Measurements from ENCODE around the gene KCNK15.

The KCNK15 gene

DNA sequence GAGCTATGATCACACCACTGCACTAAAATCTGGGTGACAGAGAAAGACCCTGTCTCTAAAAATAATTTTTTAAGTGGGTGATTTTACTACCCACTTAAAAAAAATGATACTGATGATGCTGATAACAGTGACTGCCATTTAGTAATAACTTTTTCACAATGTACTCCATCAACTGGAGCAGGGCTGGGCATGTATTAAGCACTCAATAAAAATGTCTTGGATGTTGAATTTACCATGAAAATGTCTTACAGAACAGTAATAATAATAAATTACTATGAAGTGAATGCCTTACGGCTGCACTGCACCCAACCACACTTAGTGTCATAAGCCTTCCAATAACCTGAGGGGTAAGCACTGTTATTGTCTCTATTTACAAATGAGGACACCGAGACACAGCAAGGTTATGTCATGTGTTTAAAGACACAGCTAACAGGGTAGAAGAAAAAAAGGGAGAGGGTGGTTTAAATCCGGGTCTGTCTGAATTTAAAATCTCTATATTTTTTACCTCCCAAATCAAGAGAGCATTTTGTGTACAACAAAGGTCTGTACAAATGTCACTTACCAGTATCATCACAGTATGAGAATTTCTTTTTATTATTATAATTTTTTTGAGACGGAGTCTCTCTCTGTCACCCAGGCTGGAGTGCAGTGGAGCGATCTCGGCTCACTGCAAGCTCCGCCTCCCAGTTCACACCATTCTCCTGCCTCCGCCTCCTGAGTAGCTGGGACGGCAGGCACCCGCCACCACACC lies 43.2 kb downstream of the KCNK15 start:
- DNase-seq (ENCODE audit: low read depth in 2 of 2): no peak

GRCh38 chr20:44790638-44791393 lies 45.2 kb downstream of the KCNK15 start:
- no peak for DNase-seq (ENCODE audit: low read depth in 2 of 2)

DNA sequence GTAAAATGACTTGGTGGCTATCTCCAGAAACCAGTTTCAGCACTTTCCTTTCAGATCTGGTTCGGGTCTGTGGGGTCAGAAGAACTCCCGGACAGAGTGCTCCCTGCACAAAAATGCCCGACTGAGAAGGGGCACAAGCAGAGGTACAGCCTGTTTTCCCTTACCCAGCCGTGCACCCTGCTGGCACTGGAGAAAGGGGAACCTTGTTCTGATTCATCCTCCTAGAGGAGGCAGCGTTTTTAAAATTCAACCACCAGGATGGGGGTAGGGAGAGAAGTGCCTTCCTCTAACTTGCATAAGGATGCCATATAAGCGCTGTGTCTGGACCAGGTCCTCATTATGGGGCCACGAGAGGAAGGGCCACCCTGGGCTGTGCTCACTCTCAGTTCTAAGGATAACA lies 47.1 kb downstream of the KCNK15 start:
- no peak for DNase-seq (ENCODE audit: low read depth in 2 of 2)

DNA sequence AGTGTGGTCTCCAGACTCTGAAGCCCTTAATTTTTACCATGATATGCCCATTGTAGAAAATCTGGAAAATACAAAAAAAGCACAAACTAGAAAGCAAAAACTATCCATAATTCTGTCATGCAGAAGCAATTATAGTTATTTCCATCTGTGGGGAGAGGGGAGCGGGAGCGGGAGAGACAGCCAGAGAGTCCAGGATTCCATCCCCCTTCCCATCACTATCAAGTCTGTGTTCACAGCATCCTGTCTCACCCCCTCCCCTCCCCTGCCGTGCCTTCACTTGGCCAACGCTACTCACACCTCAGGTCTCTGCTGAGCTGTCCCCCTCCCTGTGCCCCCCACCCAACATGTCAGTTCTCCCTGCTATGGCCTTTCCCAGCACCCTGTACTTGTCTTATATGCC lies 50.2 kb downstream of the KCNK15 start:
- no peak for DNase-seq (ENCODE audit: low read depth in 2 of 2)

DNA sequence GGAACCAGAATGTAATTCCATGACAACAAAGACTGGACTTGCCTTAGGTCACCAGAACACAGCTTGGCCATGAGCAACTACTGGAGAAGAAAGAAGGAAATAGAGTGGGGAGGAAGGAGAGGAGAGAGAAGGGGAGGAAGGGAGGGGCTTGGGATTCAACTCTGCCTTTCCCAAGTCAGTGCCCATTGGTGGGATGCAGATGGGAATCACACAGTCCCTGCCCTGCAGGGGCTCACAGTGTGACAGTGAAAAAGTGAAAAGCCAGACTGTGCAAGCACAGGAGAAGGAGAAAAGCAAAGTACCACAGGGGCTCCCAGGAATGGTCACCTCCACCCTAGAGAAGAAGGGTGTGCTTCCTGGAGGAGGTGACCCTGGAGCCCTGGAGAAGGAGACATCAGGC lies 50.6 kb downstream of the KCNK15 start:
- DNase-seq (ENCODE audit: low read depth in 2 of 2): no peak

DNA sequence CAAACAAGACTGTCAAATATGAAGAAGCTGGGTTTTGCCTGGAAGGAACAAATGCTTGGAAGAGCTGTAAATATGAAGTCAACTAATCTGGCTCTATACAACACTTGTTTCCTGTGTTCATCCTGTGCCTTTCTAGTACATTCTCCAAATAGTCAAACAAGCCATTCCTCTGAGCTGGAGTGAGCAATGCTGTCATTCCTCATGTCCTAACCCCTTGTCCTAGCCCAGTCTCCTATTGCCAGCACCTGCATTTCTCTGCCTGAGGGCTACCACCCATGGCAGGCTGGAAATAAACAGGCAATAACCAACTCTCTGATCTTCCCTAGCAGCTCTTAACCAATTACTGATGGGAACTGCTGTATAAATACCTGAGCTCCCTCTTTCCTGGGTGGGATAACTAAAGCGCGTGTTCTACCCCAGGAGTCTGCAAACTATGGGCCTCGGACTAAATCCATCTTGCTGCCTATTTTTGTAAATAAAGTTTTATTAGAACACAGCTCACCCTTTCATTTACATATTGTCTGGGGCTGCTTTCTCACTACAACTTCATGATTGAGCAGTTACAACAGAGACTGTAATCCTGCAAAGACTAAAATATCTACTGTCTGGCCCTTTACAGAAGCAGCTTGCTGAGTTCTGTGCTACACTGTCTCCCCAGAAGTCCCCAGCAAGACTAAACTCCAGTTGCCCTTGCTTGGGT lies 51.2 kb downstream of the KCNK15 start:
- DNase-seq (ENCODE audit: low read depth in 2 of 2): no peak

DNA sequence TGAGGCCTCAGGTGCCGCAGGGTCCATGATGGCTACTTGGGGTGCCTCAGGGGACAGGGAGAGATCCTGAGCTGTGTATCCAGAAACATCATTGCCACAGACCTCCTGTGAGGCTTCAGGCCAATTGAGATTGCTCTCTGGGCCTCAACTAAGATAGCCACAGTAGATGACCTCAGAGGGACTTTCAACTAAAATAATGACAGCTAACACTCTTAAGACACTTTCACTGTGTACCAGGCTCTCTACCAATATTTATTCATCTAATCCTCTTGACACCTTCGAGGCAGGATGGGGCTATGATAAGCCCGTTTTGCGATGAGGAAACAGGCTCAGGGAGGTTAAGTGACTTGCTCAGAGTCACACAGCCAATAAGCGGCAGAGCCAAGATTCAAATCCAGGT lies 54.0 kb downstream of the KCNK15 start:
- no peak for DNase-seq (ENCODE audit: low read depth in 2 of 2)

DNA sequence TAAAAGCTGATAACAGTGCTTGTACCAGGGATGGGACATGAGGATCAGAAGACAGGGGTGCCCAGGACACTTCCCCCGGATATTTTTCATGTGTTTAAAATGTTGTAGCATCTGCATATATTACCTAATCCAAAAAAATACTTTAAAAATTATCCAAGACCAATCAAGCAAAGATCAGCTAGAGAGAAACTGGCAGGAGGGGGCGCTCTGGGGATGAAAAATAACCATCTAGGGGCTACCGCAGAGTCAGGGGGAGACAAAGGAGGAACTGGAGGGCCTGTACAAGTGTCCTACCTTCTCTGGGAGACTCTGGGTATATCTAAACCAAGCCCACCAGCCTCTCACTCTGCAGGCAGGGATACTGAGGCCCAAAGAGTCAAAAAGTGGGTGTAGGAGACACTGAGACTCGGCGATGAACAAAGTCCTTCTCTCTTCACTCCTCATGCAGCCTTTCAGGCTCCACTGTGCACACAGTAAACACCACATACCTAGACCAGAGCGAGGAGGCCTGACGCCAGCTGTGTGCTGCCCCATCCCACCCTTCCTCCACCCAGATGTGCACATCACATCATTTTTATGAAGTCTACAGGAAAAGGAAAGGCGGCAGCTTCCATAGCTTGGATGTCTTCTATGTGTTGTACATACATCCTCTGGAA lies 54.9 kb downstream of the KCNK15 start:
- DNase-seq (ENCODE audit: low read depth in 2 of 2): no peak

All from stimulated activated CD4-positive, alpha-beta T cell treated with anti-CD3 and anti-CD28 coated beads, Interleukin-1b, Interleukin-23, amount 100 ng/mL, for 1 hour (primary cell).